ENCODE measurements around the gene MYL6.

Gene MYL6

DNA sequence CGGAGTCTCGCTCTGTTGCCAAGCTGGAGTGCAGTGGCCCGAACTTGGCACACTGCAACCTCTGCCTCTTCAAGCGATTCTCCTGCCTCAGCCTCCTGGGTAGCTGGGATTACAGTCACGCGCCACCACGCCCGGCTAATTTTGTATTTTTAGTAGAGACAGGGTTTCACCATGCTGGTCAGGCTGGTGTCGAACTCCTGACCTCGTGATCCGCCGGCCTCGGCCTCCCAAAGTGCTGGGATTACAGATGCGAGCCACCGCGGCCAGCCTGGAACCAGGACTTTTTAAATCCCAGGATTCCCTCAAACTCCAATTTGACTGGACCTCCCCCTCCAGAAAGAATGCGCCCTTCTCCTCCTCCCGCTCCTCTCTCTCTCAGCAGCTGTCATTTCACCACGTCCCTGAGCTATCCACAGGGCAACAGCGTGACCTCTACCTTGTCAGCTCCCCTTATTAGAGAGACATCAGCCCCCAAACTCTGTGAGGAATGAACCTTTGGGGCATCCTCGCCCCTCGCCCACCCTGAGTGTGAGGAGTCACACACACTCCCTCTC is 28.1 kb upstream of the MYL6 start:
- TF ChIP-seq, protein P1, sequence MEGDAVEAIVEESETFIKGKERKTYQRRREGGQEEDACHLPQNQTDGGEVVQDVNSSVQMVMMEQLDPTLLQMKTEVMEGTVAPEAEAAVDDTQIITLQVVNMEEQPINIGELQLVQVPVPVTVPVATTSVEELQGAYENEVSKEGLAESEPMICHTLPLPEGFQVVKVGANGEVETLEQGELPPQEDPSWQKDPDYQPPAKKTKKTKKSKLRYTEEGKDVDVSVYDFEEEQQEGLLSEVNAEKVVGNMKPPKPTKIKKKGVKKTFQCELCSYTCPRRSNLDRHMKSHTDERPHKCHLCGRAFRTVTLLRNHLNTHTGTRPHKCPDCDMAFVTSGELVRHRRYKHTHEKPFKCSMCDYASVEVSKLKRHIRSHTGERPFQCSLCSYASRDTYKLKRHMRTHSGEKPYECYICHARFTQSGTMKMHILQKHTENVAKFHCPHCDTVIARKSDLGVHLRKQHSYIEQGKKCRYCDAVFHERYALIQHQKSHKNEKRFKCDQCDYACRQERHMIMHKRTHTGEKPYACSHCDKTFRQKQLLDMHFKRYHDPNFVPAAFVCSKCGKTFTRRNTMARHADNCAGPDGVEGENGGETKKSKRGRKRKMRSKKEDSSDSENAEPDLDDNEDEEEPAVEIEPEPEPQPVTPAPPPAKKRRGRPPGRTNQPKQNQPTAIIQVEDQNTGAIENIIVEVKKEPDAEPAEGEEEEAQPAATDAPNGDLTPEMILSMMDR (IDR thresholded peaks at IDR 0.05; ENCODE audit: insufficient read depth, missing control alignments): no peak
- DNase-seq (ENCODE audit: insufficient read length, low spot score): no peak
- no peak for FAIRE-seq

DNA sequence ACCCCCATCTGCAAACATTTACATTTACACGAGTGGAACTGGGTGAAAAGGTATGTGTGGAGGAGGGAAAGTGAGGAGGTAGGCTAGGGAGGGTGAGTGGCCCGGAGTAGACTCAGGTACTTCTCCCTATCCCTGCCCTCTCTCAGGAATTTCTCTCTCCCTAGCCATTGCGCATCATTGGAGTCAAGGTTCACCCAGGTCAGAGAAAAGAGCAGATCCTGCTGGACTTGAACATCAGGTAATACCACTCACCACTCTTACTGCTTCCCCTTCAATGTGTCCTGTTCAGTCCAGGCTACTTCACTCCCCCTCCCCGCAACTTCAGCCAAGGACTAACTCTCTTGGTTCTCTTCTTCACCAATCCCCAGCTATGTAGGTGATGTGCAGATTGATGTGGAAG is 27.3 kb upstream of the MYL6 start:
- TF ChIP-seq, protein P1 (IDR thresholded peaks at IDR 0.05; ENCODE audit: insufficient read depth, missing control alignments): no peak
- no peak for DNase-seq (ENCODE audit: insufficient read length, low spot score)
- no peak for FAIRE-seq

DNA sequence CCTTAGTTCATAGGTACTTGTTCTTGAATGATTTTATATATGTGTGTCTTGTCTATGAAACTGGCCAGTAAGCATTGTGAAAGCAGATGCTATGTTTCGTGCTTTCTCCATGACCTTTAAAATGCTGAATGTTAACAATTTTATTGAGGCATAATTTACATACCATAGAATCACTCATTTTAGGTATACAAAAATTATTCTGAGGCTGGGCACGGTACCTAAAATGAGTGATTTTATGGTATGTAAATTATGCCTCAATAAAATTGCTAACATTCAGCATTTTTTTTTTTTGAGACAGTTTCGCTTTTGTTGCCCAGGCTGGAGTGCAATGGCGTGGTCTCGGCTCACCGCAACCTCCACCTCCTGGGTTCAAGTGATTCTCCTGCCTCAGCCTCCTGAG is 23.3 kb upstream of the MYL6 start:
- TF ChIP-seq, protein P1 (IDR thresholded peaks at IDR 0.05; ENCODE audit: insufficient read depth, missing control alignments): no peak
- FAIRE-seq (no peak), DNase-seq (ENCODE audit: insufficient read length, low spot score) (no peak)

DNA sequence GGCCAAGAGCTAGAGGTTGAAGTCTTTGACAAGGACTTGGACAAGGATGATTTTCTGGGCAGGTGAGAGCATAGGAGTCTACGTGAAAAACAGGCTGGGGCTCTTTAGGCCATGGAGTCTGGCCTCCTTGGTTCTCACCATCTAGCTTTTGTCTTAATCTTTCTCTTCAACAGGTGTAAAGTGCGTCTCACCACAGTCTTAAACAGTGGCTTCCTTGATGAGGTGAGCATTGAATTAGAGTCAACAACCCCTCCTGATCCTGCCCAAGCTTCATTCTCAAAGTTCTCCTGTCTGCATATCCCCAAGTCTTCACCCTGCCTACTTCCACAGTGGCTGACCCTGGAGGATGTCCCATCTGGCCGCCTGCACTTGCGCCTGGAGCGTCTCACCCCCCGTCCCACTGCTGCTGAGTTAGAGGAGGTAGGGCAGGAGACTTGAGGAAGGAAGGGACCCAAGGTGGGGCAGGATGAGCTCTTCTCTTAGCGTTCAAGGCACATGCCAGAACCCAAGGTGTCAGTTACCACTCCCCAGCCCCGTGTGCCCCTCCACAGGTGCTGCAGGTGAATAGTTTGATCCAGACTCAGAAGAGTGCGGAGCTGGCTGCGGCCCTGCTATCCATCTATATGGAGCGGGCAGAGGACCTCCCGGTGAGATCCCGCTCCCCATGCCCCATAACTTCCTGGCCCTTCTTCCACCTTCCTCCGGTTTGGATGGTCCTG is 20.1 kb upstream of the MYL6 start:
- no peak for FAIRE-seq
- DNase-seq (ENCODE audit: insufficient read length, low spot score): no peak
- TF ChIP-seq, protein P1 (IDR thresholded peaks at IDR 0.05; ENCODE audit: insufficient read depth, missing control alignments): no peak

DNA sequence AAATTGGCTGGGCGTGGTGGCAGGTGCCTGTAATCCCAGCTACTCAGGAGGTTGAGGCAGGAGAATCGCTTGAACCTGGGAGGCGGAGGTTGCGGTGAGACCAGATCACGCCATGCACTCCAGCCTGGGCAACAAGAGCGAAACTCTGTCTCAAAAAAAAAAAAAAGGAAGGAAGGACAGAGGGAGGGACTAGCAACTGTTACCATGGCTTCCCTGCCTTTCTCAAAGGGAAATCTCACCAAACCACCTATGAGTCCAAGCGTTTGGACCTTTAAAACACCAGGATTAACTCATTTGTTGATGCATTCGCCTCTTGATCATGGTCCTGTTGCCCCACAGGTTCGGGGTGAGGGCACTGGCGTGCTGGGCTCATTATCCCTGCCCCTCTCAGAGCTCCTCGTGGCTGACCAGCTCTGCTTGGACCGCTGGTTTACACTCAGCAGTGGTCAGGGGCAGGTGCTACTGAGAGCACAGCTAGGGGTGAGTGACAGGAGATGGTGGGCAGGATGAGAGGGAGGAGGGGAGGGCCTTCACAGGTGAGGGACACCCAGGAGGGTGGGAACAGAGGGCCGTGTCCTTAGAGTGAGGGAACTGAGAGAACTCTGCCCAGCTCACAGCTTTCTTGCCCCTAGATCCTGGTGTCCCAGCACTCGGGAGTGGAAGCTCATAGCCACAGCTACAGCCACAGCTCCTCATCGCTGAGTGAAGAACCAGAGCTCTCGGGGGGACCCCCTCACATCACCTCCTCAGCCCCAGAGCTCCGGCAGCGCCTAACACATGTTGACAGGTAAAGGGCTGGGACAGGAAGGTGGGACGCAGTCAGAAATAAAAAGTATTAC is 16.0 kb upstream of the MYL6 start:
- FAIRE-seq (no peak), DNase-seq (ENCODE audit: insufficient read length, low spot score) (no peak)
- TF ChIP-seq, protein P1 (IDR thresholded peaks at IDR 0.05; ENCODE audit: insufficient read depth, missing control alignments): no peak

DNA sequence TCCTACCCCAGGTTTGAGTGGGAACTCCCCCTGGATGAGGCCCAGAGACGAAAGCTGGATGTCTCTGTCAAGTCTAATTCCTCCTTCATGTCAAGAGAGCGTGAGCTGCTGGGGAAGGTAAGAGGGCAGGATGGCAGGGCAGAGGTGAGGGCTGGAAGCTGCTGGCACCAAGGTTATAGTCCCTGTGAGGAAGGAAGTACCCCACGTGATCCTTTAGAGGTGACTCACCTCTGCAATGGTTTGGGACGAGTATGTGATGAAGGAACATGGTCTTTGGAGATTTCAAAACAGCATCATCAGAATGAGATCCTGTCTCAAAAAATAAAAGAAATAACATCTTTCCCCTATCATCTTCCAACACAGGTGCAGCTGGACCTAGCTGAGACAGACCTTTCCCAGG is 14.9 kb upstream of the MYL6 start:
- TF ChIP-seq, protein P1 (IDR thresholded peaks at IDR 0.05; ENCODE audit: insufficient read depth, missing control alignments): no peak
- no peak for DNase-seq (ENCODE audit: insufficient read length, low spot score)
- FAIRE-seq: no peak
